Stimulated activated CD8-positive, alpha-beta memory T cell treated with anti-CD3 and anti-CD28 coated beads, Interleukin-12 subunit alpha, Interleukin-12 subunit beta, amount 100 ng/mL, for 1 hour (primary cell): ENCODE measurements around the gene PHOX2A.
"Not testable (repeated sequence)": the region's sequence is repeated elsewhere in the genome, so short reads cannot be mapped to it uniquely, and the experiment has no call there.

Experiments used
- DNase-seq: peaks from one replicate; pipeline ENCODE4 v3.0.0-alpha.2; 2020; ENCODE audit warnings: low read depth

Gene PHOX2A

DNA sequence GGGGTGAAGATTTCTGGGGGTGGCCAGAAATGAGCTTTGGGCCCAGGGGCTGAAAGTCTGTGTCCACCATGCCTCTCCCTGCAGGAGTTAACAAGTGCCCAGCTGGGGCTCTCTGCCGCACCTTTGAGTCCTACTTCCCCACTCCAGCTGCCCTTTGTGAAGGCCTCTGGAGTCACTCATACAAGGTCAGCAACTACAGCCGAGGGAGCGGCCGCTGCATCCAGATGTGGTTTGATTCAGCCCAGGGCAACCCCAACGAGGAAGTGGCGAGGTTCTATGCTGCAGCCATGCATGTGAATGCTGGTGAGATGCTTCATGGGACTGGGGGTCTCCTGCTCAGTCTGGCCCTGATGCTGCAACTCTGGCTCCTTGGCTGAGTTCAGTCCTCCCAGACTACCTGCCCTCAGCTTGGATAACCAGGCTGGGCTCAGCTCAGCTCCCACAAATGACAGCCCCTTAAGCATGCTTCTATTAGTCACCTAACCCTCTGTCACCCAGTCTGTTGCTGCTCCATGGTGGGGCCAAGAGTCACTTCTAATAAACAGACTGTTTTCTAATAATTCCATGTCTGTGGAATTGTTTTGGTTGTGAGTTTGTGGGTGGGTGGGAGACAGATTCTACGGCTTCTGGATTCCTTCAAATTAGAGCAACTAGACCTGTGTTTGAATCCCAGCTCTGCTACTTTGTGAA, 22.4 kb downstream of the PHOX2A start:
- DNase-seq, result no peak

DNA sequence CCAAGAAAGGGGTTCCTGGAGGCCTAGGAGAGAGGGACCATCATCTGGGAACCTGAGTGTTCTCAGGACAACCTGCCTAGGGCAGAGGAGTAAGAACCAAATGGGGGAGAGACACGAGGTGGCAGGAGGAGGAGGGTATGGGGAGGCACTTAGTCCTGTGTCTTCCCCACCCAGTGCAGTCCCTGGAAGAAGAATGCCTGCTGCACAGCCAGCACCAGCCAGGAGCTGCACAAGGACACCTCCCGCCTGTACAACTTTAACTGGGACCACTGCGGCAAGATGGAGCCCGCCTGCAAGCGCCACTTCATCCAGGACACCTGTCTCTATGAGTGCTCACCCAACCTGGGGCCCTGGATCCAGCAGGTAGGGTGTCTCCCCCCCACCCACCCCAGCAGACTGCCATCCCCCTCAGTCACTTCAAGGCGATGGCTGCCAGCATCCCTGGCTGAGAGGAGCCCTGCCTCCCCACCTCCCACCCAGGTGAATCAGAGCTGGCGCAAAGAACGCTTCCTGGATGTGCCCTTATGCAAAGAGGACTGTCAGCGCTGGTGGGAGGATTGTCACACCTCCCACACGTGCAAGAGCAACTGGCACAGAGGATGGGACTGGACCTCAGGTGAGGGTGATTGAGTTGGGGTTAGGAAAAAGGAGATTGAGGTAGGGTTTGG, 23.1 kb downstream of the PHOX2A start:
- DNase-seq, result no peak

DNA sequence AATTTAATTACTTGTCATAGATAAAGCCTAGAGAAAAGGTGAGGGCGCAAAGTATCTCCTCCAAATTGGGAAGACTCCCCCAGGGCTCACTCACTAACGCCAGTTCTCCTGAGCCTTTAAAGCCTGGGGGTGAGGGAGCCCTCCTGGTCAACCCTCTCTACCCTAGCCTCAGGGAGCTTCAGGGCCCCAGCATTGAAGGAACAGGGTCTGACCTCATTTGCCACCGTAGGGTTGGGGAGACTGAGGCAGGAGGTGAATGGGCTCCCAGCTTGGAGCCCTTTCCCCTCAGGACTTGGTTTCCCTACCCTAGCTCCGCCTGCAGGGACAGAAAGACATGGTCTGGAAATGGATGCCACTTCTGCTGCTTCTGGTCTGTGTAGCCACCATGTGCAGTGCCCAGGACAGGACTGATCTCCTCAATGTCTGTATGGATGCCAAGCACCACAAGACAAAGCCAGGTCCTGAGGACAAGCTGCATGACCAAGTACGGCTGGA, 25.7 kb downstream of the PHOX2A start:
- no peak for DNase-seq

DNA sequence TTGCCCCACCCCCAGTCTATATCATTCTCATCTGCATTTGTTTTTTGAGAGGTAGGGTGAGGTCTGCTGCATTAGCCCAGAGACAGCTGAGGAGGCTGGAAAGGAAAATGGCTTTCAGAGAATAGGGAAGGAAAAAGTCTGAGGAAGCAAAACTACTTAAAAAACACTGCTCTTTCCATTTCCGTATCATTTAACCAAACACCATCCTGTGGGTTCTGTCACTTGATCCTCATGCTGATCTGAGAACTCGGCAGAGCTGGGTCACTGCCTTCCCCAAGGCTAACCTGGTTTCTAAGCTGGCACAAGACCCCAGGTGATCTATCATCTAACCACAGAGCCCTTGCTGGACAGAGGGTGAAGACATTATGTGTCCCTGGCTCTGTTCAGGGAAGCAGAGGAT, 26.1 kb downstream of the PHOX2A start:
- DNase-seq, result no peak

DNA sequence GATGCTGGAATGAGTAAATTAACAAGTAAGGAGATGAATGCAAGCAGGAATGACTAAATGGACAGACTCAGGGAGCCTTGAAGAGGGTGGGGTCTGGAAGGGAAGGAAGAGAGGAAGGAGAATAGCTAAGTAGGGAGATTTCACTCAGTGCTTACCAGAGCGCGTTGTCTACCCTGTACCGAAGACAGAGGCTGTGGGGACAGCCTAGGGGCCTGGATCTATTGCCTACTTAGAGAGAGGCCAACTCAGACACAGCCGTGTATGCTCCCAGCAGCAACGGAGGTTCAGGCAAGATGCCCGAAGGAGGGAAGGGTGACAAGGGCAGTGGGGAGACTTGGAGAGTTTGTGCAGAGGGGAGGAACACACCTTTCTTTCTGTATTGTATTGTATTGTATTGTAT, 27.3 kb downstream of the PHOX2A start, which contains the start of gene FOLR2:
Gene FOLR2, plus strand, starts transcription at position 157 of the 400 bp plus-strand sequence. CDS start 1,791 bp downstream, outside the sequence.
- no peak for DNase-seq

DNA sequence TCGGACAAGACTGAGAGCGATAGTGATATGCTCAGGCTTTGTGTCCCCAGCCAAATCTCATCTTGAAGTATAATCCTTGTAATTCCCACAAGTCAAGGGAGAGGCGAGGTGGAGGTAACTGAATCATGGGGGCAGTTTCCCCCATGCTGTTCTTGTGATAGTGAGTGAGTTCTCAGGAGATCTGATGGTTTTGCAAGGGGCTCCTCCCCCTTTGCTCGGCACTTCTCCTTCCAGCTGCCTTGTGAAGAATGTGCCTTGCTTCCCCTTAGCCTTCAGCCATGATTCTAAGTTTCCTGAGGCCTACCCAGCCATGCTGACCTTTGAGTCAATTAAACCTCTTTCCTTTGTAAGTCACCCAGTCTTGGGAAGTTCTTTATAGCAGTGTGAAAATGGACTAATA, 34.9 kb downstream of the PHOX2A start:
- no peak for DNase-seq

DNA sequence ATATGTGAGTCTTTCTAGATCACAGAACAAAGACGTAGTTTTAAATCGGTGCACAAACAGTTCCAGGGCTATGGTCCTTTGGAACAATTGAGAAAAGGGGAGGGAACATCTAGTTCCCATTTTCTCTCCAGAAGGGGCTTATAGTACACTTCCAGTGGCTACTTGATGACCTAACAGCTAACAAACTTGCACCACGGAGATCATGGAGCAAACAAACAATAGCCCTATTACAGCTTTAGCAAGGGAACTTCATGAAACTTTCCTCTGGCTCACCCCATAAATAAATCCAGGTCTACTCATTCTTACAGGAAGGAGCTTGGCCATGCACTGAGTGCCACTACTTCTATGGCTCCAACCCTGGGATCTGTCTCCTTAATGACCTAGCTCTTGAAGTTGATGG, 35.7 kb downstream of the PHOX2A start:
- DNase-seq, result no peak

DNA sequence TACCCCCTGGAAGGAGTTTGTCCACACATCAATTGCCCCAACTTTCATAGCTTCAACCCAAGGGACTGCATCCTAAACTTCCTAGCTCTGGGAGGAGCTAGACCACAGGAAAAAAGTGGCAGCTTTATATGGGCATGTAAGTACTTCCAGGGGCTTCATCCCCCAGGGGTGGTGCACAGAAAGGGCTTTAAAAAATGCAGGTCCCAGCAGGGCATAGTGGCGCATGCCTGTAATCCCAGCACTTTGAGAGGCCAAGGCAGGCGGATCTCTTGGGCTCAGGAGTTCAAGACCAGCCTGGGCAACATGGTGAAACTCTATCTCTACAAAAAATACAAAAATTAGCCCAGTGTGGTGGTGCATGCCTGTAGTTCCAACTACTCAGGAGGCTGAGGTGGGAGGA, 37.2 kb downstream of the PHOX2A start:
- not testable (repeated sequence) for DNase-seq

DNA sequence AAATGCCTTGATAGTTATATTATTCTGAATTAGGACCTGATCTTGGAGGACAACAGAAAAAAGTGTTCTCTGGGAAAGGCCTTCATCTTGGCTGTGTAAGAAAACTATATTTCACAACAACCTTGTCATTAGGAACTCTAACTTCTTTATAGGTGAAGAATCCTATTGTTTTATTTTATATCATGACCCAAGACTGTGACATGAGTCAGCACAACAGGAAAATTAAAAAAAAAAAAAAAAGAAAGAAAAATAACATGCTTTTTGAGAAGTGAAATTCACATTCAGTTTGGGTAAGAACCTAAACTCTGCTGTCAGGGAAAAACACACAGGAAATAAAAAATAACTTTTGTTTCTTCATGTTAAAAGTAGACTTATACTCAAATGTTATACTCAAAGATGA, 39.1 kb downstream of the PHOX2A start:
- no peak for DNase-seq

DNA sequence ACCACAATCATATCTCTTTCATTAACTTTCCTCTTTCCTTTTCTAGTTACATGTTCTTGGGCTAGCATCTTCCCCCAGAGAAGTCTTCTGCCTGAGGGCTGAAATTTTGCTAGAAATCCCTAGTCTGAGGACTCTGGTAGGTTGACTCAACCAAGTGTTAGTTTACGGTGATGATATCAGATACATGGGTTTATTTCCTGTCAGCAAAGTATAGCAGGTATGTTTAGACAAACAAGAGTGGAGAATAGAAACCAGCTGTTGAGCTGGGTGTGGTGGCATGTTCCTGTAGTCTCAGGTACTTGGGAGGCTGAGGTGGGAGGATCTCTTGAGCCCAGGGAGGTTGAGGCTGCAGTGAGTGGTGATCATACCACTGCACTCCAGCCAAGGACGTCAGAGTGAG, 40.8 kb downstream of the PHOX2A start:
- no peak for DNase-seq

DNA sequence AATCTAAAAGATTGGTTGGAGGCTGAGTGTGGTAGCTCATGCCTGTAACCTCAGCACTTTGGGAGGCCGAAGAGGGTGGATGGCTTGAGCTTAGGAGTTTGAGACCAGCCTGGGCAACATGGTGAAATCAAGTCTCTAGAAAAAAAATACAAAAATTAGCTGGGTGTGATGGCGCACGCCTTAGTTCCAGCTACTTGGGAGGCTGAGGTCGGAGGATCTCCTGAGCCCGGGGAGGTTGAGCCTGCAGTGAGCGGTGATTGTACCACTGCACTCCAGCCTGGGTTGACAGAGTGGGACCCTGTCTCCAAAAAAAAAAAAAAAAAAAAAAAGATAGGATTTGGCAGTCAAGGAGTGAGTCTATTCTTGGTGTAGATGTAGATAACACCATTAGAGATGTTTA, 41.4 kb downstream of the PHOX2A start:
- DNase-seq, result no peak

DNA sequence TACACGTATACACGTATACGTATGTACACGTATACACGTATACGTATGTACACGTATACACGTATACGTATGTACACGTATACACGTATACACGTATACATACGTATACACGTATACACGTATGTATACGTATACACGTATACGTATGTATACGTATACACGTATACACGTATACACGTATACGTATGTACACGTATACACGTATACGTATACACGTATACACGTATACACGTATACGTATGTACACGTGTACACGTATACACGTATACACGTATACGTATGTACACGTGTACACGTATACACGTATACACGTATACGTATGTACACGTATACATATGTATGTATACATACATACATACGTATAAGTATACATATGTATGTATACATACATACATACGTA, 42.5 kb downstream of the PHOX2A start:
- not testable (repeated sequence) for DNase-seq

DNA sequence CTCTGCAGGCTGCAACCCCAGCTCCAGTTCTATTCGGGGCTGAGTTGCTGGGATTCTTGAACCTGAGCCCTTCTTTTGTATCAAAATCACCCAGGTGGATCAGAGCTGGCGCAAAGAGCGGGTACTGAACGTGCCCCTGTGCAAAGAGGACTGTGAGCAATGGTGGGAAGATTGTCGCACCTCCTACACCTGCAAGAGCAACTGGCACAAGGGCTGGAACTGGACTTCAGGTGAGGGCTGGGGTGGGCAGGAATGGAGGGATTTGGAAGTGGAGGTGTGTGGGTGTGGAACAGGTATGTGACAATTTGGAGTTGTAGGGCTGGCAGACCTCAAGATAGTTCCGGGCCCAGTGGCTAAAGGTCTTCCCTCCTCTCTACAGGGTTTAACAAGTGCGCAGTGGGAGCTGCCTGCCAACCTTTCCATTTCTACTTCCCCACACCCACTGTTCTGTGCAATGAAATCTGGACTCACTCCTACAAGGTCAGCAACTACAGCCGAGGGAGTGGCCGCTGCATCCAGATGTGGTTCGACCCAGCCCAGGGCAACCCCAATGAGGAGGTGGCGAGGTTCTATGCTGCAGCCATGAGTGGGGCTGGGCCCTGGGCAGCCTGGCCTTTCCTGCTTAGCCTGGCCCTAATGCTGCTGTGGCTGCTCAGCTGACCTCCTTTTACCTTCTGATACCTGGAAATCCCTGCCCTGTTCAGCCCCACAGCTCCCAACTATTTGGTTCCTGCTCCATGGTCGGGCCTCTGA, 48.3 kb downstream of the PHOX2A start:
- DNase-seq, result no peak

DNA sequence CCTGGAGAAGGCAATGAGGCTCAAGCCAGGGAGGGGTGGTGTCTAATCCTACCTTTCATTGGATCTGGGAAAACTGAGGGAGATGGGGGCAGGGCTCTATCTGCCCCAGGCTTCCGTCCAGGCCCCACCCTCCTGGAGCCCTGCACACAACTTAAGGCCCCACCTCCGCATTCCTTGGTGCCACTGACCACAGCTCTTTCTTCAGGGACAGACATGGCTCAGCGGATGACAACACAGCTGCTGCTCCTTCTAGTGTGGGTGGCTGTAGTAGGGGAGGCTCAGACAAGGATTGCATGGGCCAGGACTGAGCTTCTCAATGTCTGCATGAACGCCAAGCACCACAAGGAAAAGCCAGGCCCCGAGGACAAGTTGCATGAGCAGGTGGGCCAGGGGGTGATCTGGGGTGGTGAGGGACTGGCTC, 52.0 kb downstream of the PHOX2A start, which contains the start of gene FOLR1:
Gene FOLR1, plus strand, starts transcription at position 180 of the 421 bp plus-strand sequence. Its CDS starts 34 bp downstream, at position 214.
- no peak for DNase-seq

DNA sequence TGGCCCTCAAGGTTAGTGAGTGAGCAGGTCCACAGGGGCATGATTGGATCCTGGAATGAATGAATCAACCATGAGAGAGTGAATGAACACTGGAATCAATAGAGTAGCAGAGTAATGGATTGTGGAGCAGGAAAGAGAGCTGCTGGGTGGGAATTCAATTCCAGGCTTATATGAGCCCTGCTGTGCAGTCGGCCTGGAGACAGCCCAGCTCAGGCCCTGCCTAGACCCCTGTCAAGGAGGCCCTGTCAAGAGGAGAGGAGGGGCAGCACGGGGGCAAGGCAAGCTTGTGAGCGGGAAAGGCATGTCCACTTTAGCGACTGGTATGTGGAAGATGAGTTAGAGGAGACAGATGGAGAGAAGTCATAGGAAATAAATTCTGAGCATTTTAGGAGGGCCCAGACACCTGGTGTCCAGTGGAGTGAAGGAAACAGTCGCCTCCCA, 53.3 kb downstream of the PHOX2A start:
- no peak for DNase-seq

DNA sequence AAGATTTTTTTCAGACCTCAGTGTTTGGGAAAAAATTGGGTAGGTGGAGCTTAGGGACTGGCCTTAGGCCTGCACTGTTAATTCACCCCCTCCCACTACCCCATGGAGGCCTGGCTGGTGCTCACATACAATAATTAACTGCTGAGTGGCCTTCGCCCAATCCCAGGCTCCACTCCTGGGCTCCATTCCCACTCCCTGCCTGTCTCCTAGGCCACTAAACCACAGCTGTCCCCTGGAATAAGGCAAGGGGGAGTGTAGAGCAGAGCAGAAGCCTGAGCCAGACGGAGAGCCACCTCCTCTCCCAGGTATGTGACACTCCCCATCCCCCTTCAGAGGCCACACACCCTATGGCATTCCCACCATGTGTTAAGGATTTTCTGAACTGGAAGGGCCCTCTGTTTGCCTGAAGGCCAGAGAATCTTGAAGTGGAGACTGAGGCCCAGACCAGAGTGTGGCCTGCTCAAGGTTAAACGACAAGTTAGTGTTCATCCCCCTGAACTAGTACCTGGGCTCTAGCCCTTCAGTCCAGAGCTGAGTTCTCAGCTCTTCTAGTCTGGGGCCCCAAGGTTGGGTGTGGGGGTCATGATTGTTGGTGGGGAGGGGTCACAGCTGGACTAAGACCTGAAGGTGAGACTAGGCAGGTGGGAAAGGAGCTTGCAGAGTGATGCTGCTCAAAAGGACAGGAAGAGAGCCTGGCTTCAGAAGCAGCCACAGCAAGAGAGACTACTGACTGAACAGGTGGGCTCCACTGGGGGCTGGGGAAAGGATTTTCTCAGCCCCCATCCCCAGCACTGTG, 54.3 kb downstream of the PHOX2A start:
- DNase-seq, result no peak
